ENCODE measurements around the gene NCOR1. TPM values are rescaled to one million over a fixed set of nuclear protein-coding genes. Genes with fewer than 3 reads are reported as not detected.

Gene NCOR1
- total and polyA plus RNA-seq, 10 of the 15 experiments (the other 5 are each of a cell fraction or from before 2014, with no cell fraction given): 34.5 to 135 (median 82.9) TPM

DNA sequence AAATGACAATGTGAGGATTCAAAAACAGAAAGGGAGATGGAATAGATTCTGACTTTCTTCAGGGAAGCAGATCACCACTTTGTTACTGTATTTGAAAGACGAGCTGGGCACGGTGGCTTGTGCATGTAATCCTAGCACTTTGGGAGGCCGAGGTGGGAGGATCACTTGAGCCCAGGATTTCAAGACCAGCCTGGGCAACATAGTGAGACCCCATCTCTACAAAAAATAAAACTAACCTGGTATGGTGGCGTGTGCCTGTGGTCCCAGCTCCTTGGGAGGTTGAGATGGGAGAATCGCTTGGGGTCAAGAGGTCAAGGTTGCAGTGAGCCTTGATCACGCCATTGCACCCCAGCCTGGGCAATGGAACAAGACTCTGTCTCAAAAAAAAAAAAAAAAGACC, 35.7 kb upstream of the NCOR1 start:
- Histone ChIP-seq H3K9me3 (replicated peaks; ENCODE audit: control insufficient read depth, insufficient read depth, low read length) (no peaks in the 10 kb centered on the region), H3K27me3 (replicated peaks in 1 of 2; ENCODE audit: control insufficient read depth in 2 of 2, insufficient read depth in 2 of 2, low read length in 1 of 2) (no peaks in the 10 kb centered on the region), H3K4me3 (no peak overlapping the region), H3K4me2 (ENCODE audit: control insufficient read depth, insufficient read depth) (no peak overlapping the region), H2AFZ (ENCODE audit: control insufficient read depth, low read depth, low read length) (no peak overlapping the region), H3K9ac (ENCODE audit: control insufficient read depth, insufficient read depth, low read length) (no peak overlapping the region), H3K27ac (ENCODE audit: control insufficient read depth, insufficient read depth) (no peak overlapping the region), H3K4me1 (ENCODE audit: control insufficient read depth, insufficient read depth, low read length) (no peaks in the 10 kb centered on the region), H3K79me2 (ENCODE audit: control insufficient read depth, insufficient read depth, low read length) (no peaks in the 10 kb centered on the region), H4K20me1 (ENCODE audit: control insufficient read depth, insufficient read depth) (no peaks in the 10 kb centered on the region), H3K36me3 (ENCODE audit: control insufficient read depth in 2 of 2, insufficient read depth in 2 of 2, low read length in 1 of 2) (no peaks in the 10 kb centered on the region; a peak in 1 of 4 replicates)
- in situ Hi-C loops (cut with MboI) (no loop called here), intact Hi-C loops (cut with micrococcal nuclease; ENCODE audit: unreplicated experiment) (no loop called here)
- WGBS (ENCODE audit: insufficient coverage, insufficient replicate concordance, low lambda C conversion rate, missing lambda C conversion rate): 95% methylated on average over 6 of the region's 6 CpGs
- SMC1A ChIA-PET (ENCODE audit: uncharacterized antibody, unreplicated experiment): interaction anchor here (0.8 to 1.7 kb wide), 3 partner anchors 9 to 35 kb away, joined by 4 to 5 read pairs (median 4); no protein-coding TSS in a partner anchor
- RAD21 ChIA-PET (ENCODE audit: unreplicated experiment): interaction anchor here (0.7 kb wide), 1 partner anchor 187 kb away, joined by 3 read pairs; no protein-coding TSS in a partner anchor
- POLR2A ChIA-PET: interaction anchor here (0.7 kb wide), 2 partner anchors 9 to 143 kb away, joined by 6 to 10 read pairs; no protein-coding TSS in a partner anchor
- BruUV-seq (replicated peaks): no TSS peak
- no peak for FAIRE-seq
- no peak for ATAC-seq
- DNase-seq (ENCODE audit: low read depth, low spot score): no peak
- CTCF ChIA-PET: interaction anchor here (0.7 to 0.8 kb wide), 2 partner anchors 16 to 76 kb away, joined by 3 read pairs; no protein-coding TSS in a partner anchor
- TF ChIP-seq, protein P1, sequence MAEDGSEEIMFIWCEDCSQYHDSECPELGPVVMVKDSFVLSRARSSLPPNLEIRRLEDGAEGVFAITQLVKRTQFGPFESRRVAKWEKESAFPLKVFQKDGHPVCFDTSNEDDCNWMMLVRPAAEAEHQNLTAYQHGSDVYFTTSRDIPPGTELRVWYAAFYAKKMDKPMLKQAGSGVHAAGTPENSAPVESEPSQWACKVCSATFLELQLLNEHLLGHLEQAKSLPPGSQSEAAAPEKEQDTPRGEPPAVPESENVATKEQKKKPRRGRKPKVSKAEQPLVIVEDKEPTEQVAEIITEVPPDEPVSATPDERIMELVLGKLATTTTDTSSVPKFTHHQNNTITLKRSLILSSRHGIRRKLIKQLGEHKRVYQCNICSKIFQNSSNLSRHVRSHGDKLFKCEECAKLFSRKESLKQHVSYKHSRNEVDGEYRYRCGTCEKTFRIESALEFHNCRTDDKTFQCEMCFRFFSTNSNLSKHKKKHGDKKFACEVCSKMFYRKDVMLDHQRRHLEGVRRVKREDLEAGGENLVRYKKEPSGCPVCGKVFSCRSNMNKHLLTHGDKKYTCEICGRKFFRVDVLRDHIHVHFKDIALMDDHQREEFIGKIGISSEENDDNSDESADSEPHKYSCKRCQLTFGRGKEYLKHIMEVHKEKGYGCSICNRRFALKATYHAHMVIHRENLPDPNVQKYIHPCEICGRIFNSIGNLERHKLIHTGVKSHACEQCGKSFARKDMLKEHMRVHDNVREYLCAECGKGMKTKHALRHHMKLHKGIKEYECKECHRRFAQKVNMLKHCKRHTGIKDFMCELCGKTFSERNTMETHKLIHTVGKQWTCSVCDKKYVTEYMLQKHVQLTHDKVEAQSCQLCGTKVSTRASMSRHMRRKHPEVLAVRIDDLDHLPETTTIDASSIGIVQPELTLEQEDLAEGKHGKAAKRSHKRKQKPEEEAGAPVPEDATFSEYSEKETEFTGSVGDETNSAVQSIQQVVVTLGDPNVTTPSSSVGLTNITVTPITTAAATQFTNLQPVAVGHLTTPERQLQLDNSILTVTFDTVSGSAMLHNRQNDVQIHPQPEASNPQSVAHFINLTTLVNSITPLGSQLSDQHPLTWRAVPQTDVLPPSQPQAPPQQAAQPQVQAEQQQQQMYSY (CRISPR knock-in tag; IDR thresholded peaks at IDR 0.05): no peak
- no peak for TF ChIP-seq NFIC (IDR thresholded peaks at IDR 0.05; ENCODE audit: low read depth, low read length)
- no peak for TF ChIP-seq ZNF622 (IDR thresholded peaks at IDR 0.05)
- TF ChIP-seq, protein P2, sequence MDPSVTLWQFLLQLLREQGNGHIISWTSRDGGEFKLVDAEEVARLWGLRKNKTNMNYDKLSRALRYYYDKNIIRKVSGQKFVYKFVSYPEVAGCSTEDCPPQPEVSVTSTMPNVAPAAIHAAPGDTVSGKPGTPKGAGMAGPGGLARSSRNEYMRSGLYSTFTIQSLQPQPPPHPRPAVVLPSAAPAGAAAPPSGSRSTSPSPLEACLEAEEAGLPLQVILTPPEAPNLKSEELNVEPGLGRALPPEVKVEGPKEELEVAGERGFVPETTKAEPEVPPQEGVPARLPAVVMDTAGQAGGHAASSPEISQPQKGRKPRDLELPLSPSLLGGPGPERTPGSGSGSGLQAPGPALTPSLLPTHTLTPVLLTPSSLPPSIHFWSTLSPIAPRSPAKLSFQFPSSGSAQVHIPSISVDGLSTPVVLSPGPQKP (IDR thresholded peaks at IDR 0.05; ENCODE audit: low read depth, low read length): no peak
- TF ChIP-seq, protein P3, sequence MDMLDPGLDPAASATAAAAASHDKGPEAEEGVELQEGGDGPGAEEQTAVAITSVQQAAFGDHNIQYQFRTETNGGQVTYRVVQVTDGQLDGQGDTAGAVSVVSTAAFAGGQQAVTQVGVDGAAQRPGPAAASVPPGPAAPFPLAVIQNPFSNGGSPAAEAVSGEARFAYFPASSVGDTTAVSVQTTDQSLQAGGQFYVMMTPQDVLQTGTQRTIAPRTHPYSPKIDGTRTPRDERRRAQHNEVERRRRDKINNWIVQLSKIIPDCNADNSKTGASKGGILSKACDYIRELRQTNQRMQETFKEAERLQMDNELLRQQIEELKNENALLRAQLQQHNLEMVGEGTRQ (IDR thresholded peaks at IDR 0.05; ENCODE audit: borderline replicate concordance, low read depth, low read length): no peak
- TF ChIP-seq, protein P4, sequence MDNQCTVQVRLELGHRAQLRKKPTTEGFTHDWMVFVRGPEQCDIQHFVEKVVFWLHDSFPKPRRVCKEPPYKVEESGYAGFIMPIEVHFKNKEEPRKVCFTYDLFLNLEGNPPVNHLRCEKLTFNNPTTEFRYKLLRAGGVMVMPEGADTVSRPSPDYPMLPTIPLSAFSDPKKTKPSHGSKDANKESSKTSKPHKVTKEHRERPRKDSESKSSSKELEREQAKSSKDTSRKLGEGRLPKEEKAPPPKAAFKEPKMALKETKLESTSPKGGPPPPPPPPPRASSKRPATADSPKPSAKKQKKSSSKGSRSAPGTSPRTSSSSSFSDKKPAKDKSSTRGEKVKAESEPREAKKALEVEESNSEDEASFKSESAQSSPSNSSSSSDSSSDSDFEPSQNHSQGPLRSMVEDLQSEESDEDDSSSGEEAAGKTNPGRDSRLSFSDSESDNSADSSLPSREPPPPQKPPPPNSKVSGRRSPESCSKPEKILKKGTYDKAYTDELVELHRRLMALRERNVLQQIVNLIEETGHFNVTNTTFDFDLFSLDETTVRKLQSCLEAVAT (IDR thresholded peaks at IDR 0.05): no peak
- no peak for TF ChIP-seq YBX1 (IDR thresholded peaks at IDR 0.05)
- TF ChIP-seq NR2C1 (IDR thresholded peaks at IDR 0.05): no peak
- no peak for TF ChIP-seq RUNX3 (IDR thresholded peaks at IDR 0.05; ENCODE audit: low read length)
- TF ChIP-seq, protein P5, sequence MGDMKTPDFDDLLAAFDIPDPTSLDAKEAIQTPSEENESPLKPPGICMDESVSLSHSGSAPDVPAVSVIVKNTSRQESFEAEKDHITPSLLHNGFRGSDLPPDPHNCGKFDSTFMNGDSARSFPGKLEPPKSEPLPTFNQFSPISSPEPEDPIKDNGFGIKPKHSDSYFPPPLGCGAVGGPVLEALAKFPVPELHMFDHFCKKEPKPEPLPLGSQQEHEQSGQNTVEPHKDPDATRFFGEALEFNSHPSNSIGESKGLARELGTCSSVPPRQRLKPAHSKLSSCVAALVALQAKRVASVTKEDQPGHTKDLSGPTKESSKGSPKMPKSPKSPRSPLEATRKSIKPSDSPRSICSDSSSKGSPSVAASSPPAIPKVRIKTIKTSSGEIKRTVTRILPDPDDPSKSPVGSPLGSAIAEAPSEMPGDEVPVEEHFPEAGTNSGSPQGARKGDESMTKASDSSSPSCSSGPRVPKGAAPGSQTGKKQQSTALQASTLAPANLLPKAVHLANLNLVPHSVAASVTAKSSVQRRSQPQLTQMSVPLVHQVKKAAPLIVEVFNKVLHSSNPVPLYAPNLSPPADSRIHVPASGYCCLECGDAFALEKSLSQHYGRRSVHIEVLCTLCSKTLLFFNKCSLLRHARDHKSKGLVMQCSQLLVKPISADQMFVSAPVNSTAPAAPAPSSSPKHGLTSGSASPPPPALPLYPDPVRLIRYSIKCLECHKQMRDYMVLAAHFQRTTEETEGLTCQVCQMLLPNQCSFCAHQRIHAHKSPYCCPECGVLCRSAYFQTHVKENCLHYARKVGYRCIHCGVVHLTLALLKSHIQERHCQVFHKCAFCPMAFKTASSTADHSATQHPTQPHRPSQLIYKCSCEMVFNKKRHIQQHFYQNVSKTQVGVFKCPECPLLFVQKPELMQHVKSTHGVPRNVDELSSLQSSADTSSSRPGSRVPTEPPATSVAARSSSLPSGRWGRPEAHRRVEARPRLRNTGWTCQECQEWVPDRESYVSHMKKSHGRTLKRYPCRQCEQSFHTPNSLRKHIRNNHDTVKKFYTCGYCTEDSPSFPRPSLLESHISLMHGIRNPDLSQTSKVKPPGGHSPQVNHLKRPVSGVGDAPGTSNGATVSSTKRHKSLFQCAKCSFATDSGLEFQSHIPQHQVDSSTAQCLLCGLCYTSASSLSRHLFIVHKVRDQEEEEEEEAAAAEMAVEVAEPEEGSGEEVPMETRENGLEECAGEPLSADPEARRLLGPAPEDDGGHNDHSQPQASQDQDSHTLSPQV (IDR thresholded peaks at IDR 0.05): no peak
- TF ChIP-seq ETV6 (conservative IDR thresholded peaks at IDR 0.05 in 1 of 2, IDR thresholded peaks at IDR 0.05 in 1 of 2; ENCODE audit: borderline replicate concordance in 1 of 2, low read depth in 1 of 2): no peak

Data from GM12878 (cell line).